Panc1 (cell line): Measurements from ENCODE around the gene PLAAT4. TPM values are rescaled to one million over a fixed set of nuclear protein-coding genes. Genes with fewer than 3 reads are reported as not detected.
A peak's percentile ranks its signal among the peaks of the same experiment; 100 is the strongest.
"Not testable (repeated sequence)": the region's sequence is repeated elsewhere in the genome, so short reads cannot be mapped to it uniquely, and the experiment has no call there.

Experiments used
- ATAC-seq: fragments of 200-7000 bp; cut with Tn5 transposase; 2 replicates; pipeline ENCODE4 v1.9.1; 2020; ENCODE audit warnings: mild to moderate bottlenecking, moderate library complexity
- BruUV-seq: library from RNA; stranded (reverse); fragments of 400-500 nt; replicated peaks from 2 replicates; lab custom pipeline; 2021; lab: Mats Ljungman, UMichigan
- CTCF ChIA-PET: fragments of 300-600 bp; sonication (Branson Sonifier 250); formaldehyde crosslinking; loops from one replicate; lab custom pipeline; 2022; ENCODE audit warnings: antibody characterized with exemption; lab: Charles Lee
- POLR2A ChIA-PET: fragments of 300-600 bp; sonication (Branson Sonifier 250); formaldehyde crosslinking; loops from one replicate; lab custom pipeline; 2022; ENCODE audit warnings: antibody characterized with exemption; lab: Charles Lee
- DNase-seq: peaks from one replicate; pipeline ENCODE4 v3.0.0-alpha.2; 2010; ENCODE audit warnings: low read depth, low spot score
- H3K27ac ChIP-seq: 2 replicates; pipeline ENCODE4 v1.5.1; 2011; ENCODE audit warnings: mild to moderate bottlenecking, low read length, inconsistent platforms
- H3K27me3 ChIP-seq: fragments of 200-500 bp; sonication (Bioruptor generic); 2 replicates; pipeline ENCODE4 v1.6.0; 2014; ENCODE audit warnings: low read length, inconsistent platforms; ENCODE audit not compliant: control insufficient read depth, insufficient read depth
- H3K36me3 ChIP-seq: fragments of 200-500 bp; sonication (Bioruptor generic); 2 replicates; pipeline ENCODE4 v1.5.1; 2014; ENCODE audit warnings: inconsistent platforms, mild to moderate bottlenecking, low read length, moderate library complexity; ENCODE audit not compliant: control insufficient read depth, insufficient read depth
- H3K4me1 ChIP-seq: 2 replicates; pipeline ENCODE4 v1.5.1; 2011; ENCODE audit warnings: inconsistent platforms, mild to moderate bottlenecking, low read length, moderate library complexity; ENCODE audit not compliant: control insufficient read depth, insufficient read depth
- H3K4me3 ChIP-seq, 2 experiments: 2 replicates each; pipeline ENCODE4 v1.5.1; 2011 to 2012; ENCODE audit warnings: low read depth in 2 of 2, low read length in 2 of 2, mild to moderate bottlenecking in 2 of 2, inconsistent platforms in 1 of 2, moderate library complexity in 1 of 2
- H3K9me3 ChIP-seq: fragments of 200-500 bp; sonication (Bioruptor generic); 2 replicates; pipeline ENCODE4 v1.5.1; 2014; ENCODE audit warnings: low read depth, mild to moderate bottlenecking, inconsistent platforms, low read length, moderate library complexity; ENCODE audit not compliant: control insufficient read depth, insufficient read depth
- CTCF ChIP-seq: fragments of 450-650 bp; IDR thresholded peaks from 2 replicates; pipeline ENCODE4 v1.5.1; 2017; ENCODE audit warnings: mild to moderate bottlenecking
- POLR2AphosphoS5 ChIP-seq: IDR thresholded peaks from 2 replicates; pipeline ENCODE4 v1.6.1; 2012; ENCODE audit warnings: mild to moderate bottlenecking, low read depth, low read length, moderate library complexity
- REST ChIP-seq, 2 experiments: IDR thresholded peaks; 2 replicates each; pipeline ENCODE4 v1.6.1; 2011 to 2012; ENCODE audit warnings: low read depth in 2 of 2, control low read depth in 1 of 2, low read length in 1 of 2, mild to moderate bottlenecking in 1 of 2, moderate library complexity in 1 of 2; ENCODE audit not compliant: insufficient read depth in 1 of 2
- SIN3A ChIP-seq: IDR thresholded peaks from 2 replicates; pipeline ENCODE4 v1.6.1; 2012; ENCODE audit warnings: low read depth, mild to moderate bottlenecking, low read length, moderate library complexity, borderline replicate concordance; ENCODE audit not compliant: insufficient read depth
- TCF7L2 ChIP-seq: IDR thresholded peaks from 2 replicates; pipeline ENCODE4 v1.6.1; 2011; ENCODE audit warnings: mild to moderate bottlenecking, low read depth, low read length, inconsistent platforms
- in situ Hi-C: cut with HindIII; loops from 2 replicates; pipeline ENCODE4 v1.10.0; 2016; ENCODE audit warnings: low sequenced_read_pairs, low pct_unique_long_range_greater_than_20kb
- intact Hi-C: fragments of 100-400 bp; cut with micrococcal nuclease; formaldehyde crosslinking; loops from one replicate; pipeline ENCODE4 v1.10.0; 2022; ENCODE audit not compliant: unreplicated experiment
- total RNA-seq: library from RNA; stranded (reverse); gene quantifications from one replicate; pipeline ENCODE4 v1.2.1, GENCODE V29; 2021; ENCODE audit not compliant: unreplicated experiment

Gene PLAAT4
- total RNA-seq, 1 experiment from 2014 or later, result 15.2 TPM

GRCh38 chr11:63537293-63538101 lies 889 bp downstream of the PLAAT4 start:
- Histone ChIP-seq H3K27me3 (peaks cover 7% of the 10 kb centered on the region; the same call in 1 of the 2 replicates), H3K4me1 (no peaks in the 10 kb centered on the region), H3K4me3 (peak overlapping the region; percentile 28 to 56; a peak in 3 of 4 replicates), H3K36me3 (no peaks in the 10 kb centered on the region), H3K9me3 (no peaks in the 10 kb centered on the region), H3K27ac (peak overlapping the region; percentile 2; the same call in 1 of the 2 replicates)
- ChIA-PET POLR2A (interaction anchor here (0.7 kb wide), 1 partner anchor 874 kb away, joined by 4 read pairs; no protein-coding TSS in a partner anchor), CTCF (no interaction called here)
- intact Hi-C loops (no loop called here), in situ Hi-C loops (no loop called here)
- DNase-seq, result no peak
- BruUV-seq, result no TSS peak
- TF ChIP-seq POLR2AphosphoS5 (no peak), SIN3A (no peak), REST (IDR thresholded peaks at IDR 0.05; ENCODE audit: insufficient read depth in 1 of 2, low read depth in 2 of 2, low read length in 1 of 2) (no peak), TCF7L2 (no peak), CTCF (no peak)
- ATAC-seq, result peak; percentile 67

GRCh38 chr11:63542506-63542905 lies 5.9 kb downstream of the PLAAT4 start:
- POLR2A ChIA-PET, H3K9me3 ChIP-seq, H3K27ac ChIP-seq, ATAC-seq, DNase-seq, H3K4me3 ChIP-seq, CTCF ChIA-PET, in situ Hi-C loops, H3K27me3 ChIP-seq, BruUV-seq, intact Hi-C loops, H3K36me3 ChIP-seq, H3K4me1 ChIP-seq: not testable (repeated sequence)

- Histone ChIP-seq H3K36me3 (no peaks in the 10 kb centered on the region), H3K4me1 (no peaks in the 10 kb centered on the region), H3K9me3 (no peaks in the 10 kb centered on the region), H3K4me3 (no peak overlapping the region), H3K27ac (no peak overlapping the region), H3K27me3 (peaks cover 3% of the 10 kb centered on the region; the same call in 1 of the 2 replicates)
- DNase-seq (no peak), ATAC-seq (no peak)
- in situ Hi-C loops, result no loop called here
- ChIA-PET POLR2A (no interaction called here), CTCF (no interaction called here)
- no TSS peak for BruUV-seq
- no peak for TF ChIP-seq REST (IDR thresholded peaks at IDR 0.05; ENCODE audit: insufficient read depth in 1 of 2, low read depth in 2 of 2, low read length in 1 of 2)
- TF ChIP-seq TCF7L2, result no peak
- intact Hi-C loops, result no loop called here
Measured at GRCh38 chr11:63543711-63544110, 7.1 kb downstream of the PLAAT4 start.
